HEK293T (cell line): ENCODE measurements around the gene MBD3L3.
"Not testable (repeated sequence)": the region's sequence is repeated elsewhere in the genome, so short reads cannot be mapped to it uniquely, and the experiment has no call there.

ENCODE experiments used
- CTCF ChIA-PET: fragments of 350-600 bp; formaldehyde crosslinking; extraction: SDS; loops from one replicate; lab custom pipeline; 2021; ENCODE audit warnings: antibody characterized with exemption, inconsistent platforms; lab: Yijun Ruan, JAX
- POLR2A ChIA-PET: fragments of 350-600 bp; formaldehyde crosslinking; extraction: SDS; loops from one replicate; lab custom pipeline; 2020; ENCODE audit warnings: antibody characterized with exemption, inconsistent platforms; lab: Yijun Ruan, JAX
- DNase-seq: peaks from one replicate; pipeline ENCODE4 v3.0.0; 2012; ENCODE audit warnings: mixed read lengths; ENCODE audit errors: extremely low spot score
- ARNT ChIP-seq: fragments of 450-650 bp; IDR thresholded peaks from 2 replicates; pipeline ENCODE4 v1.6.1; 2017; ENCODE audit warnings: mild to moderate bottlenecking
- BHLHE40 ChIP-seq: fragments of 450-650 bp; IDR thresholded peaks from 2 replicates; pipeline ENCODE4 v1.6.1; 2016; ENCODE audit warnings: mild to moderate bottlenecking, moderate library complexity, borderline replicate concordance
- CTBP1 ChIP-seq: fragments of 450-650 bp; IDR thresholded peaks from 2 replicates; pipeline ENCODE4 v1.6.1; 2016; ENCODE audit warnings: borderline replicate concordance
- ELF4 ChIP-seq: fragments of 450-650 bp; IDR thresholded peaks from 2 replicates; pipeline ENCODE4 v1.6.1; 2017; ENCODE audit warnings: antibody characterized with exemption
- FOXA1 ChIP-seq: fragments of 450-650 bp; IDR thresholded peaks from 2 replicates; pipeline ENCODE4 v1.6.1; 2016; ENCODE audit warnings: mild to moderate bottlenecking
- FOXK2 ChIP-seq: fragments of 450-650 bp; IDR thresholded peaks from 2 replicates; pipeline ENCODE4 v1.6.1; 2016; ENCODE audit warnings: mild to moderate bottlenecking
- FOXM1 ChIP-seq: fragments of 450-650 bp; IDR thresholded peaks from 2 replicates; pipeline ENCODE4 v1.6.1; 2017; ENCODE audit warnings: mild to moderate bottlenecking, borderline replicate concordance
- HDGF ChIP-seq: fragments of 450-650 bp; IDR thresholded peaks from 2 replicates; pipeline ENCODE4 v1.6.1; 2017; ENCODE audit warnings: antibody characterized with exemption, borderline replicate concordance
- L3MBTL2 ChIP-seq: fragments of 450-650 bp; conservative IDR thresholded peaks from 2 replicates; pipeline ENCODE4 v1.6.1; 2016; ENCODE audit warnings: mild to moderate bottlenecking
- LEF1 ChIP-seq: fragments of 450-650 bp; IDR thresholded peaks from 2 replicates; pipeline ENCODE4 v1.6.1; 2017; ENCODE audit warnings: mild to moderate bottlenecking, borderline replicate concordance
- SP1 ChIP-seq: fragments of 450-650 bp; IDR thresholded peaks from 2 replicates; pipeline ENCODE4 v1.6.1; 2017
- SUZ12 ChIP-seq: fragments of 450-650 bp; IDR thresholded peaks from 2 replicates; pipeline ENCODE4 v1.6.1; 2016; ENCODE audit warnings: mild to moderate bottlenecking
- TARDBP ChIP-seq: fragments of 450-650 bp; IDR thresholded peaks from 2 replicates; pipeline ENCODE4 v1.6.1; 2016
- ZNF384 ChIP-seq: fragments of 450-650 bp; IDR thresholded peaks from 2 replicates; pipeline ENCODE4 v1.6.1; 2016
- TF ChIP-seq, protein P1 (sequence below): fragments of 450-650 bp; IDR thresholded peaks from 2 replicates; pipeline ENCODE4 v1.6.1; 2016

Gene MBD3L3

DNA sequence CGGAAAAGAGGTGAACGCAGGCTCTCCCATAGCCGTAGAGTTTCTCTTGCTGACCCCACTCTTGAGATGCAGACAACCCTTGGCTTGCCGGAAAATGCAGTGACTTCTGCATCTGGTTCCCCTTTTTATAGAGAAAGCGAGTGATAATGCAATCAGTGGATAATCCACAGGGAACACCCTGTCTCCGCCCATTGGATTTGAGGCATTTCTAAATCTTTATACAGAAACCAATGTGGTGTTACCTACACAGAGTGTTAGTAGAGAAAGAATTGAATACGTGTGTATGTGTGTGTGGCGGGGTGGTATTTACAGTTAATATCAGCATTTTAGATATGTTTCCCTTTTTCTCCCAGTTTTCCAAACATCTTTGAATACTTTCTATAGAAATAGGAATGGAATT is at the start of gene MBD3L3:
Gene MBD3L3, minus strand, starts transcription at position 101 of the 400 bp plus-strand sequence. Its CDS starts 71 bp downstream, at position 30.
- DNase-seq, POLR2A ChIA-PET, CTCF ChIA-PET: not testable (repeated sequence)

DNA sequence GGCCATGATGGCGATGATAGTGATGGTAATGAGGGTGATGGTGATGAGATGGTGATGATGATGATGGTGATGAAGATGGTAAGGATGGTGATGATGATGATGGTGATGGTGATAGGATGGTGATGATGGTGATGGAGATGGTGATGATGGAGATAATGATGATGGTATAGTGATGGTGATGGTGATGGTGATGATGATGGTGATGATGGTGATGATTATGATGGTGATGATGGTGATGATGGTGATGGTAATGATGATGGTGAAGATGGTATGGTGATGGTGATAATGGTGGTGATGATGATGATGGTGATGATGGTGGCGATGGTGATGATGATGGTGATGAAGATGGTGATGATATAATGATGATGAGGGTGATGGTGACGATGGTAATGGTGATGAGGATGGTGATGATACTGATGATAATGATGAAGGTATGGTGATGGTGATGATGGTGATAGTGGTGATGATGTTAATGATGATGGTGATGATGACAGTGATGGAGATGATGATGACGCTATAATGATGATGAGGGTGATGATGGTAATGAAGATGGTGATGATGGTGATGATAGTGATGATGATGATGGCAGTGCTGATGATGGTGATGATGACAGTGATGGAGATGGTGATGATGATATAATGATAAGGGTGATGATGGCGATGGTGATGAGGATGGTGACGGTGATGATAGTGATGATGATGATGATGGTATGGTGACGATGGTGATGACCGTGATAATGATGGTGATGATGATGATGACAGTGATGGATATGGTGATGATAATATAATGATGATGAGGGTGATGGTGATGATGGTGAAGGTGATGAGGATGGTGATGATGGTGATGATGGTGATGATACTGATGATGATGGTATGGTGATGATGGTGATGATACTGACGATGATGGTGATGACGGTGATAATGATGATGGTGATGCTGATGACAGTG is 48.5 kb upstream of the MBD3L3 start:
- POLR2A ChIA-PET = no interaction called here
- DNase-seq = no peak
- TF ChIP-seq FOXM1 (no peak), TARDBP (no peak; the same call in 1 of the 2 replicates), FOXA1 (no peak), FOXK2 (no peak), CTBP1 (peak; percentile 48)
- TF ChIP-seq, protein P1, sequence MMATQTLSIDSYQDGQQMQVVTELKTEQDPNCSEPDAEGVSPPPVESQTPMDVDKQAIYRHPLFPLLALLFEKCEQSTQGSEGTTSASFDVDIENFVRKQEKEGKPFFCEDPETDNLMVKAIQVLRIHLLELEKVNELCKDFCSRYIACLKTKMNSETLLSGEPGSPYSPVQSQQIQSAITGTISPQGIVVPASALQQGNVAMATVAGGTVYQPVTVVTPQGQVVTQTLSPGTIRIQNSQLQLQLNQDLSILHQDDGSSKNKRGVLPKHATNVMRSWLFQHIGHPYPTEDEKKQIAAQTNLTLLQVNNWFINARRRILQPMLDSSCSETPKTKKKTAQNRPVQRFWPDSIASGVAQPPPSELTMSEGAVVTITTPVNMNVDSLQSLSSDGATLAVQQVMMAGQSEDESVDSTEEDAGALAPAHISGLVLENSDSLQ = peak; percentile 23; the same call in 1 of the 2 replicates
- CTCF ChIA-PET = no interaction called here

DNA sequence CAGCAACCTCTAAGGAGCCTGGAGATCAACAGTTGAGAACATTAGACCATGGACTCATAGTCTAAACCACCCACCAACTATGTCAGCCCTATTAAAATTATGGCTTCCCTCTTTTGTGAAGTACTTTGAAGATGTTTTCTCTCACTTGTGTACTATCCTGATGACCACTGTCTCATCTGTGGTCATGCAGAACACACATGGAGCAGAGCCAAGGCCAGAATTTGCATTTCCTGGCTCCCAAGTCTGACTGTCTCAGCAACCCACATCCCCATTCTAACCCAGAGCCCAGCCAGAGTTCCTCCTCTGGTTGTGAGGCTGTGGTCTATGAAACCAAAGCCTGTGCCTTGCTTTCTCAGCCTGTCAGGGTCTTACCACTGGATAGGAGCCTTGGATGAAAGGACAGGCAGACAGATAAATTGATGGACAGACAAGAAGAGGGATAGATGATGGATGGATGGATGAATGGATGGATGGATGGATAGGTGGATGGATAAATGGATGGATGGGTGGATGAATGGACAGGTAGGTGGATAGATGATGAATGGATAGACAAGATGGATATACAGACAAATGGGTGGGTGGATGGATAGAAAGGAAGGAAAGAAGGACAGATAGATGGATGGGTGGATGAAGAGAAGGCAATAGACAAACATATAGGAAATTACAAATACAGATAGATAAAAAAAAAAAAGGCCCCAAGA is 46.4 kb upstream of the MBD3L3 start:
- CTCF ChIA-PET = no interaction called here
- DNase-seq = no peak

DNA sequence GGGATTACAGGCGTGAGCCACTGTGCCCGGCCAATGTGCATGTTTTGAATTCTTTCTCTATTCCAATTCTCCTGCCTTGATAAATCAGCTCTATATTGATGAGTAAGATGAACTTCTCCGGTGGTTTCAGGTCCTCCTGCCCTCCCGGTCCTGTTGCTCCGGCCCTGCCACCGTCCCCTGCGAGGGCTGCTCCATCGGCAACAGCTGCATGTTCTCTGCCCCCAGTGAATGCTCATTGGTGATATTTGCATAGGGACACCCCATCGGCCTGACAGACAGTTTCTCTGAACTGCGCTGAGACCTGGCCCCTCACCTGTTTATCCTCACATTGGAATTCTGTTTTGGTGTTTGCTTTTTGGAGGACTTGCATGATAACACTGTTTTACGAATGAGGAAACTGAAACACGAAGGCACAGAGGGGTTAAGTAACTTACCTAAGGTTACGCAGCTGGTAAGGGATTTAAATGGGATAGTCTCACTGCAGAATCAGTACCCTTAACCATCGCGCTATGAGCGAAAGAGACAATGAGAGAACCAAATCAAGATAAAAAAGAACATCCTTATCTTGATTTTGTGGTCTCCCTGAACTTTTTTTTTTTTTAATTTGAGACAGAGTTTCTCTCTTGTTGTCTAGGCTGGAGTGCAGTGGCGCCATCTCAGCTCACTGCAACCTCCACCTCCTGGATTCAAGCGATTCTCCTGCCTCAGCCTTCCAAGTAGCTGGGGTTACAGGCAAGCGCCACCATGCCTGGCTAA is 43.2 kb upstream of the MBD3L3 start:
- TF ChIP-seq ELF4 = no peak
- TF ChIP-seq FOXK2 = no peak
- TF ChIP-seq, protein P1 = no peak
- no peak for TF ChIP-seq HDGF
- no peak for TF ChIP-seq SUZ12
- no peak for TF ChIP-seq FOXM1
- no peak for TF ChIP-seq TARDBP
- TF ChIP-seq CTBP1 = no peak
- no peak for TF ChIP-seq ZNF384
- TF ChIP-seq SP1 = no peak

More for the DNA sequence above, 46.4 kb upstream of the MBD3L3 start:
- POLR2A ChIA-PET = no interaction called here
- no peak for TF ChIP-seq HDGF
- TF ChIP-seq SUZ12 = no peak
- TF ChIP-seq L3MBTL2 = no peak
- TF ChIP-seq ARNT = no peak
- TF ChIP-seq LEF1 = no peak
- no peak for TF ChIP-seq BHLHE40
- no peak for TF ChIP-seq TARDBP

DNA sequence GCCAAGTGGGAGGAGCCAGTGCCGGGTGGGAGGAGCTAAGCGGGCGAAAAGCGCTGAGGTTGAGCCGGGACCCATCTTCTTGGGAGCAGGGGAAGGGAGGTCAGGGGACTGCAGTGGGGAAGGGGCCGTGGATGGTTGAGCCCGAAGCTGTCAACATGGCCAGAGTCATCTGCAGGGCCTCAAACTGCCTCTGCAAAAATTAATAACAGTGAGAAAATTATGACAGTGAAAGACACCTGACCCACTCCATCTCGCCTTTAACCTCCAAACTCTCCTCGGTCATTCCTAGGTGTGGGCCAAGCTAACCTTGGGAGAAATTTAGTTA is 41.1 kb upstream of the MBD3L3 start:
- ChIA-PET POLR2A (interaction anchor here (0.6 to 1.5 kb wide), 38 partner anchors 10 to 600 kb away, joined by 3 to 31 read pairs (median 3); partner anchors contain the start of genes ARHGEF18, INSR, MCOLN1 and TRAPPC5), CTCF (interaction anchor here (0.6 to 1.3 kb wide), 6 partner anchors 28 to 700 kb away, joined by 3 to 13 read pairs (median 5); no protein-coding TSS in a partner anchor)
- no peak for DNase-seq
- TF ChIP-seq TARDBP (no peak), CTBP1 (no peak), ARNT (no peak), ELF4 (no peak), ZNF384 (no peak), FOXK2 (no peak), BHLHE40 (no peak), LEF1 (no peak), L3MBTL2 (no peak), SP1 (no peak)

More for the DNA sequence above, 43.2 kb upstream of the MBD3L3 start:
- POLR2A ChIA-PET = no interaction called here
- no peak for DNase-seq
- CTCF ChIA-PET = interaction anchor here (0.7 to 1.0 kb wide), 5 partner anchors 12 to 677 kb away, joined by 3 to 8 read pairs (median 3); no protein-coding TSS in a partner anchor

DNA sequence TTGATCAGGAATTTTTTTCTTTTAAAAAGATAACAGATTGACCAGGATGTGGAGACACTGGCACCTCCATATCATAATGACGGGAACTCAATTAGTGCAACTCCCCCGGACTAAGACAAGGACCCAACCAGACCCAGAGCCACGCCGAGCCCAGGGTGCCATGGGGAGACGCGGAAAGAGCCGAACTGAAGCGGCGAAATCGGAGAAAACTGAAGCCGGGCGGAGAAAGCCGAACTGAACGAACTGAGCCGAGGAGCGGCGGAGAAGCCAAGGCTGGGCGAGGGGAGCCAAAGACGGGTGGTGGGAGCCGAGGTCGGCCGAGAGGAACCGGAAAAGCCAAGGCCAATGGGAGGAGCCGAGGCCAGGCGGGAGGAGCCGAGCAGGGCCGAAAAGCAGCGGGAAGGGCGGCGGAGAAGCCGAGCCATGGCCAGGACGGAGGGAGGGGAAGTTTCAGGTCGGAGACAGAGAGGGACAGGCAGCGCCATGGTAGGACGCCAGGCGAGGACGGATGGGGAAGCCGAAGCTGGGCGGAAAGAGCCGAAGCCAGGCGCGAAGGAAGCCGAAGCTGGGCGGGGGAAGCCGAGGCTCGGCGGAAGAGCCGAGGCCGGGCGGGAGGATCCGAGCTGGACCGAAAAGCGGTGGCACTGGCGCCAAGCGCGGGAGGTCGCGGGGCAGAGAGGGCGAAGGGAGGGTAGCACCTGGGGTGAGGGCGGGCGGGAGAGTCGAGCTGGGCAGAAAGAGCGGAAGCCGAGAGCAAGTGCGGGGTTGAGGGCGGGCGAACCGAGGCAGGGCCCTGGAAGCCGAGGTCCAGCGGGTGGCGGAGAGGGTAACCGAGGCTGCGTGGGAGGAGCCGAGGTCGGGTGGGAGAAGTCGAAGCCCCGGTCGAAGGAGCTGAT is 40.5 kb upstream of the MBD3L3 start:
- peak; percentile 91 for DNase-seq
- CTCF ChIA-PET = interaction anchor here (0.6 to 1.3 kb wide), 6 partner anchors 29 to 700 kb away, joined by 3 to 13 read pairs (median 5); no protein-coding TSS in a partner anchor

More for the DNA sequence above, 40.5 kb upstream of the MBD3L3 start:
- POLR2A ChIA-PET = interaction anchor here (0.6 to 1.5 kb wide), 38 partner anchors 10 to 599 kb away, joined by 3 to 31 read pairs (median 3); partner anchors contain the start of genes ARHGEF18, INSR, MCOLN1 and TRAPPC5
- TF ChIP-seq L3MBTL2 (peak; percentile 88), ELF4 (no peak)
- TF ChIP-seq, protein P1 = peak; percentile 61
